Prostate gland (tissue), 2 donors: ENCODE results near the gene TRUB1. TPM values are rescaled to one million over a fixed set of nuclear protein-coding genes. Genes with fewer than 3 reads are reported as not detected.

ENCODE experiments used
- DNase-seq: peaks from one replicate; pipeline ENCODE4 v3.0.0-alpha.2; 2019; ENCODE audit warnings: low spot score
- H3K27ac ChIP-seq, 2 donors: fragments of 200-600 bp; sonication (generic); 2 replicates each; pipeline ENCODE4 v1.5.1; 2017 to 2019
- H3K27me3 ChIP-seq: fragments of 200-600 bp; sonication (generic); replicated peaks from 2 replicates; pipeline ENCODE4 v1.5.1; 2019; ENCODE audit not compliant: insufficient read depth
- H3K36me3 ChIP-seq, 2 donors: fragments of 200-600 bp; sonication (generic); 1 replicate in 1 of 2; 2 replicates in 1 of 2; pipeline versions ENCODE4 v1.5.1 to v1.8.1; 2017 to 2019
- H3K4me1 ChIP-seq: fragments of 200-600 bp; sonication (generic); replicated peaks from 2 replicates; pipeline ENCODE4 v1.5.1; 2019
- H3K4me3 ChIP-seq, 2 donors: fragments of 200-600 bp; sonication (generic); 2 replicates each; pipeline ENCODE4 v1.5.1; 2017 to 2019
- H3K9me3 ChIP-seq: fragments of 200-600 bp; sonication (generic); 2 replicates; pipeline ENCODE4 v1.5.1; 2017
- POLR2A ChIP-seq: fragments of 450-650 bp; IDR thresholded peaks from one replicate; pipeline ENCODE4 v1.6.1; 2016; ENCODE audit warnings: antibody characterized with exemption, mild to moderate bottlenecking
- POLR2AphosphoS5 ChIP-seq: sonication (generic); formaldehyde crosslinking; IDR thresholded peaks from one replicate; pipeline ENCODE4 v1.6.1; 2017; ENCODE audit warnings: antibody characterized with exemption
- WGBS: methylation state at CpG from one replicate; pipeline ENCODE4 v1.1.5; 2018; 5-methylcytosine and 5-hydroxymethylcytosine counted together
- intact Hi-C: fragments of 100-400 bp; cut with DNase I; formaldehyde crosslinking; loops from one replicate; pipeline ENCODE4 v1.14.2; 2022
- total RNA-seq, 2 donors: library from RNA; depleted of rRNA; stranded (reverse); fragments of >200 nt; gene quantifications; one replicate each; pipeline ENCODE4 v1.1.0, GENCODE V29; 2016
- TF ChIP-seq, protein P1 (sequence below), 4 experiments: fragments of 200-600 bp in 2 of 4; fragments of 450-650 bp in 2 of 4; sonication (generic) in 2 of 4; IDR thresholded peaks; 1 replicate in 3 of 4; 2 replicates in 1 of 4; pipeline ENCODE4 v1.5.1; 2016 to 2019; ENCODE audit warnings: antibody characterized with exemption in 4 of 4, mild to moderate bottlenecking in 2 of 4, moderate library complexity in 2 of 4

TRUB1 gene
- total RNA-seq, 2 donors from 2014 or later: 24.7 to 29.1 TPM

DNA sequence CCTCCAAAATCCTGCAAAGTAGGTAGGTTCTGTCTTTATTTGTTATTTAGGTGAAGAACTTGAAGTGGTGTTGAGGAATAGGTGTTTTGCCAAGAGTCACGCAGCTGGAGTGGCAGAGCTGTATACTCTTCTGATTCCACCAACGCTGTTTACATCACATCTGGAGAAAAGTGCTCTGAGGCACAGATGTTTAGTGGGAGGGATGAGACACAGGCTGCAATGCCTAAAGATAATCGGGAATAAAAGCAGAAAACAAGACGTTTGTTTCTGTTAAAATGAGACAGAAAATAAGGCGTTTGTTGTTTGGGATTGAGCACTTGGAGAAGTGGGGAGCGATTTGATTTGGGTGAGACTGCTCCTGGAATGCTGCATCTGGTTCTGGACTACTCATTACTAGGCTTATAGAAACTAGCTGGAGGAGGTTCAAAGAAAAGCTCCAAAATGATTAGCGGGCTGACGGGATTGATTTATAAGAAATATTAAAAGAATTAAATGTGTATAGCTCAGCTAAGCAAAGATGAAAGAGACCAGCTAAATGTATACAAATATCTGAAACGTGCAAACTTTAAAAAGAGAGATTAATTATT is 54.3 kb downstream of the TRUB1 start:
- 77% methylated on average over 9 of the region's 9 CpGs for WGBS
- Histone ChIP-seq H3K4me1 (no peaks in the 10 kb centered on the region), H3K27ac (no peak overlapping the region), H3K4me3 (no peak overlapping the region), H3K27me3 (no peaks in the 10 kb centered on the region), H3K9me3 (no peaks in the 10 kb centered on the region), H3K36me3 (no peaks in the 10 kb centered on the region)
- intact Hi-C loops: no loop called here
- no peak for DNase-seq
- TF ChIP-seq, protein P1, sequence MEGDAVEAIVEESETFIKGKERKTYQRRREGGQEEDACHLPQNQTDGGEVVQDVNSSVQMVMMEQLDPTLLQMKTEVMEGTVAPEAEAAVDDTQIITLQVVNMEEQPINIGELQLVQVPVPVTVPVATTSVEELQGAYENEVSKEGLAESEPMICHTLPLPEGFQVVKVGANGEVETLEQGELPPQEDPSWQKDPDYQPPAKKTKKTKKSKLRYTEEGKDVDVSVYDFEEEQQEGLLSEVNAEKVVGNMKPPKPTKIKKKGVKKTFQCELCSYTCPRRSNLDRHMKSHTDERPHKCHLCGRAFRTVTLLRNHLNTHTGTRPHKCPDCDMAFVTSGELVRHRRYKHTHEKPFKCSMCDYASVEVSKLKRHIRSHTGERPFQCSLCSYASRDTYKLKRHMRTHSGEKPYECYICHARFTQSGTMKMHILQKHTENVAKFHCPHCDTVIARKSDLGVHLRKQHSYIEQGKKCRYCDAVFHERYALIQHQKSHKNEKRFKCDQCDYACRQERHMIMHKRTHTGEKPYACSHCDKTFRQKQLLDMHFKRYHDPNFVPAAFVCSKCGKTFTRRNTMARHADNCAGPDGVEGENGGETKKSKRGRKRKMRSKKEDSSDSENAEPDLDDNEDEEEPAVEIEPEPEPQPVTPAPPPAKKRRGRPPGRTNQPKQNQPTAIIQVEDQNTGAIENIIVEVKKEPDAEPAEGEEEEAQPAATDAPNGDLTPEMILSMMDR (IDR thresholded peaks at IDR 0.05): no peak
- TF ChIP-seq POLR2AphosphoS5: no peak
- TF ChIP-seq POLR2A: no peak

DNA sequence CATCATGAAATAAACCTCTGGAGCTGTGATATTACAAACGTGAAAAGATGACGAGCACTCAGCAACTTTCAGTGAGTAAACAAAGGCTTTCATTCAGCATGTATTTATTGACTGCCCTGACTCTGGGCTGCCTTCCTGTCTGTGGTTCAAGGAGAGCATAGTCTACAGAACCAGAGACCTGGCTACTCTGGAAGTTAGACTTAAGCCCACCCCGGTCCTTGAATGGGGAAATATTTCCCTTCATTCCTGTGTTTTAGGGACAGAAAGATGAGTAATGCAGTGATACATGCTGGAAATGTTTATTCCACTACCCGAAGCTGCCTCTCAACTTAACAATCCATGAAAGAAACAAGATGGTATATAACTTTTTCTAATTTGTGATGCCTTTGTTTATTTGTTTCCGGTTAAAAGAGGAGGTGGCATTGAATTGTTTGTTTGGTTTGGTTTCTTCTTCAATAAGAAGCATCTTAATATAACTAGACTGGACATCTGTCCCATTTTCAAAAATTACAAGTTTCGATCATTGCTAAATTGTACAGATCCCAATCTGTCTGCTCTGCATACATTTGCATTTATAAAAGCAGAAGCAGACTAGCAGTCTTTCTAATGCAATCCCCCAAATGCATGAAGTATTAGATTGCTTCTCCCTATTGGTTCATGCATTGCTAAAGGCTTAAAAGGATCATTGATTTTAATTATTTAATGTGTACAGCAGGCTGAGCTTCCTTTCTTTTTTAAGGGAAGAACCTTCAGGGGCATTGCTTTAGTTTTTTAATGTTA is 57.7 kb downstream of the TRUB1 start:
- no peaks in the 10 kb centered on the region for H3K9me3 ChIP-seq
- H3K4me3 ChIP-seq: no peak overlapping the region
- H3K4me1 ChIP-seq: no peaks in the 10 kb centered on the region
- TF ChIP-seq, protein P1 (IDR thresholded peaks at IDR 0.05): no peak
- TF ChIP-seq POLR2A (no peak), POLR2AphosphoS5 (no peak)
- H3K27ac ChIP-seq: no peak overlapping the region
- intact Hi-C loops: no loop called here
- DNase-seq: no peak
- no peaks in the 10 kb centered on the region for H3K36me3 ChIP-seq
- no peaks in the 10 kb centered on the region for H3K27me3 ChIP-seq
- 75% methylated on average over 6 of the region's 6 CpGs for WGBS

DNA sequence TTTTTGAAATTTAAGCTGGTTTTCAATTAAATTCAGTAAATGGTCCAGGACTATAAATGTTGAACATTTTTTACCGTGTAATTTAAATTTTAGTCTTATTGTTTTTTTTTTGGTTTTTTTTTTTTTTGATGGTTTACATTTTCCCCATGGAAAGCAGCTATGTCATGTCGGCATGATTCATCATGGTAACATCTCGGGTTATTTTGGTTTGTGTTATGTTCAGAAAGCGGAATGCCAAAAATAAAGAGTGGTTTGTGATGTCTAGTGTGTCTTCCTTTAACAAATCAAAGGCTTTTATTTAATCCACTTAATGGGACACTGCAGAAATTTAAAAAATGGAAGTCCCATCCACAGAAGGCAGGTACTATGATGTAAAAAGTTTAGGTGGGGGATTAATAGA is 58.5 kb downstream of the TRUB1 start:
- 94% methylated on average over 4 of the region's 4 CpGs for WGBS
- H3K4me3 ChIP-seq: no peak overlapping the region
- no peak for DNase-seq
- H3K4me1 ChIP-seq: no peaks in the 10 kb centered on the region
- no peaks in the 10 kb centered on the region for H3K27me3 ChIP-seq
- TF ChIP-seq POLR2A (no peak), POLR2AphosphoS5 (no peak)
- TF ChIP-seq, protein P1 (IDR thresholded peaks at IDR 0.05): no peak
- no peaks in the 10 kb centered on the region for H3K36me3 ChIP-seq
- no peak overlapping the region for H3K27ac ChIP-seq
- intact Hi-C loops: no loop called here
- no peaks in the 10 kb centered on the region for H3K9me3 ChIP-seq

DNA sequence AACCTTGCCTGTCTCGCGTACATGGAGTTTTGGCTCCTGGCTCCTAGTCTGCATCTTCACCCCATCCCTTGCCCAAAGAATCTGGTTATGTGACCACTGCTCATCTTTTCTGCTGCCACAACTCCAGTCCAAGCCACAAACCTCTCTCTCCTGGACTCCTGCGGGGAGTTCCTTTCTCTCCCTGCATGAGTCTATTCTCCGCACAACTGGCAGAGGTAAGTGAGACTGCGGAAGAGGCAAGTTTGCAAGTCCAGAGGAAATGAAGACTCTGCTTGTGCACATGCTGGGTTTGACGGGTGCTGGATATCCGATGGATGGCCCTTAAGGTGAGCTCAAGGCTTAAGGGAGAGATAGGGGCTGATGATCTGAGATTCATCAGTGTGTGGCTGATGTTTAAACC is 61.0 kb downstream of the TRUB1 start:
- WGBS: 98% methylated on average over 7 of the region's 7 CpGs
- intact Hi-C loops: no loop called here
- H3K4me1 ChIP-seq: no peaks in the 10 kb centered on the region
- no peak overlapping the region for H3K27ac ChIP-seq
- no peaks in the 10 kb centered on the region for H3K27me3 ChIP-seq
- no peak overlapping the region for H3K4me3 ChIP-seq
- no peak for DNase-seq
- no peaks in the 10 kb centered on the region for H3K9me3 ChIP-seq
- H3K36me3 ChIP-seq: no peaks in the 10 kb centered on the region
- TF ChIP-seq POLR2A (no peak), POLR2AphosphoS5 (no peak)
- TF ChIP-seq, protein P1 (IDR thresholded peaks at IDR 0.05): no peak
